Measurements from ENCODE around the gene FGD4.

Gene FGD4

GRCh38 chr12:32688786-32689185 lies 289.4 kb downstream of the FGD4 start:
- no peak for DNase-seq

- no peak for DNase-seq
These were observed 291.6 kb downstream of the FGD4 start for GRCh38 chr12:32690927-32691326.

DNA sequence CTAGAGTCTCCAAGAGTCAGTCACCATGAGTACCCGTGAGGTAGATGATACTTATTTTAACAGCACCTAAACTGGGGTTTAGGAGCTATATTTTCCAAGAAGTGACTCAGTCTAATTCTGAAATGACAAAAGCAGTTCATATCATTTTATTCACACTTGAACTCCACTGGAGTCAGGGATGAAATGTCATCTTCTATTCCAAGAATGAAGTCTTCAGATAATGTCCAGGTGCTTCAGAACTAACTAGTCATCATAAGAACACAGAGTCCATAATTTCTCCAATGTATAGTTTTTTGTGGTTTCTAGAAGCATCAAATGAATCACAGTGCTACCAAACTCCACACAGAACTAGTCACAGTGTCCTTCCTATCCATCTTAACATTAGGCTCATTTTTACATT lies 293.0 kb downstream of the FGD4 start:
- no peak for DNase-seq

DNA sequence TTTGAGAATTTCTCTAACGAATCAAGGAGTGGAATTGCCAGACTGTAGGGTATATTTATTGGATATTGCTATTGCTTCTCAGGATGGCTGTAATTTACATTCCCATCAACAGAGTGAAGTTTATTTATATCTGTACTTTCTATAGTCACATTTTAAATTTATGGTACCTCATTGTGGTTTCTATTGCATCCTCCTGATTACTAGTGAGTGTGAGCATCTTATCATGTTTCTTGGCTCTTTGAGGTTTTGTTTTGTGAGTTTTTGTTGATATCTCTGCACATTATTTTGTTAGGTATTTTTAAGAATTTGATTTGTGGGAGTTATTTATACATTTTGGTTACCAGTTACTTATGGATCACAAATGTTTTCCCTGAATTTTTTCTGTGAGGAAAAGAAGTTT lies 293.7 kb downstream of the FGD4 start:
- no peak for DNase-seq
